Measurements from ENCODE around the gene HIPK2.

GRCh38 chr7:139747662-139748372 lies 30.0 kb downstream of the HIPK2 start:
- TF ChIP-seq CTCF (IDR thresholded peaks at IDR 0.05), result no peak
- TF ChIP-seq POLR2A (IDR thresholded peaks at IDR 0.05), result no peak
- TF ChIP-seq POLR2AphosphoS5 (IDR thresholded peaks at IDR 0.05), result no peak

Measured in stomach (tissue), 4 donors.